Thymus (tissue), 11 donors: ENCODE results near the gene PXT1. TPM values are rescaled to one million over a fixed set of nuclear protein-coding genes. Genes with fewer than 3 reads are reported as not detected.
"Not testable (repeated sequence)": the region's sequence is repeated elsewhere in the genome, so short reads cannot be mapped to it uniquely, and the experiment has no call there.

Source experiments
- DNase-seq, 9 donors: peaks; one replicate each; pipeline ENCODE4 v3.0.0-alpha.2; 2013; ENCODE audit warnings: low spot score in 9 of 9, low read depth in 6 of 9, missing footprints in 1 of 9
- H3K27ac ChIP-seq, 2 donors: one replicate each; pipeline ENCODE4 v1.5.1; 2013; ENCODE audit warnings: control low read depth in 1 of 2, low read depth in 1 of 2, low read length in 1 of 2, mild to moderate bottlenecking in 1 of 2, moderate library complexity in 1 of 2
- H3K27me3 ChIP-seq, 2 donors: one replicate each; pipeline ENCODE4 v1.5.1; 2013; ENCODE audit warnings: low read length in 1 of 2; ENCODE audit not compliant: control insufficient read depth in 2 of 2, insufficient read depth in 1 of 2
- H3K36me3 ChIP-seq, 2 donors: one replicate each; pipeline ENCODE4 v1.5.1; 2013; ENCODE audit warnings: low read length in 1 of 2, mild to moderate bottlenecking in 1 of 2, moderate library complexity in 1 of 2; ENCODE audit not compliant: control insufficient read depth in 2 of 2, insufficient read depth in 2 of 2
- H3K4me1 ChIP-seq, 2 donors: one replicate each; pipeline ENCODE4 v1.5.1; 2013; ENCODE audit warnings: low read length in 2 of 2; ENCODE audit not compliant: control insufficient read depth in 2 of 2, insufficient read depth in 2 of 2
- H3K4me3 ChIP-seq, 2 donors: one replicate each; pipeline ENCODE4 v1.5.1; 2013; ENCODE audit warnings: low read length in 2 of 2, control low read depth in 1 of 2, mild to moderate bottlenecking in 1 of 2
- H3K9me3 ChIP-seq, 2 donors: one replicate each; pipeline ENCODE4 v1.5.1; 2013; ENCODE audit warnings: low read length in 1 of 2, mild to moderate bottlenecking in 1 of 2; ENCODE audit not compliant: control insufficient read depth in 2 of 2, insufficient read depth in 1 of 2
- WGBS: extraction: QIAGEN DNeasy Blood & Tissue Kit; methylation state at CpG from one replicate; pipeline ENCODE4 v1.1.7; 2013; 5-methylcytosine and 5-hydroxymethylcytosine counted together
- polyA plus RNA-seq: library from polyadenylated mRNA; stranded (reverse); fragments of 200-250 nt; gene quantifications from one replicate; pipeline ENCODE4 v1.2.3, GENCODE V29; 2013
- total RNA-seq: library from RNA; stranded (reverse); fragments of 120-200 nt; gene quantifications from one replicate; pipeline ENCODE4 v1.2.4, GENCODE V29; 2013
- donor health status: healthy.

The PXT1 gene
- total and polyA plus RNA-seq, 2 donors, result 0.05 TPM

- DNase-seq, result no peak
- Histone ChIP-seq H3K27me3 (no peaks in the 10 kb centered on the region), H3K4me1 (peaks cover 4 to 7% of the 10 kb centered on the region in 2 donors), H3K4me3 (no peak overlapping the region), H3K27ac (no peak overlapping the region), H3K9me3 (peaks cover 0 to 2% of the 10 kb centered on the region in 2 donors), H3K36me3 (no peaks in the 10 kb centered on the region)
- 94% methylated on average over 3 of the region's 3 CpGs for WGBS
These were observed 24.1 kb downstream of the PXT1 start for GRCh38 chr6:36418558-36418957.

- H3K4me1 ChIP-seq, result no peaks in the 10 kb centered on the region
- no peaks in the 10 kb centered on the region for H3K36me3 ChIP-seq
- no peaks in the 10 kb centered on the region for H3K27me3 ChIP-seq
- DNase-seq, result no peak
- no peak overlapping the region for H3K4me3 ChIP-seq
- H3K27ac ChIP-seq, result no peak overlapping the region
- whole genome bisulfite sequencing, result 88% methylated on average over 1 of the region's 1 CpG
- H3K9me3 ChIP-seq, result peaks cover 0 to 4% of the 10 kb centered on the region in 2 donors
These were observed 28.2 kb downstream of the PXT1 start for GRCh38 chr6:36414481-36414880.

GRCh38 chr6:36413489-36414480 lies 28.9 kb downstream of the PXT1 start:
- H3K9me3 ChIP-seq, result peaks cover 0 to 4% of the 10 kb centered on the region in 2 donors
- no peaks in the 10 kb centered on the region for H3K4me1 ChIP-seq
- no peaks in the 10 kb centered on the region for H3K27me3 ChIP-seq
- H3K4me3 ChIP-seq, result no peak overlapping the region
- H3K27ac ChIP-seq, result no peak overlapping the region
- no peak for DNase-seq
- over 99% methylated on average over 4 of the region's 4 CpGs for WGBS
- H3K36me3 ChIP-seq, result no peaks in the 10 kb centered on the region

GRCh38 chr6:36409718-36410117 lies 32.9 kb downstream of the PXT1 start:
- not testable (repeated sequence) for H3K27ac ChIP-seq, H3K9me3 ChIP-seq, H3K4me1 ChIP-seq, DNase-seq, H3K4me3 ChIP-seq, H3K27me3 ChIP-seq, H3K36me3 ChIP-seq
- WGBS, result 88% methylated on average over 5 of the region's 5 CpGs

- Histone ChIP-seq H3K4me1 (no peaks in the 10 kb centered on the region), H3K27me3 (no peaks in the 10 kb centered on the region), H3K4me3 (no peak overlapping the region), H3K36me3 (no peaks in the 10 kb centered on the region), H3K27ac (no peak overlapping the region), H3K9me3 (no peaks in the 10 kb centered on the region)
- no peak for DNase-seq
- 95% methylated on average over 4 of the region's 4 CpGs for WGBS
These were observed 38.5 kb downstream of the PXT1 start for GRCh38 chr6:36404164-36404563.

GRCh38 chr6:36402481-36402880 lies 40.2 kb downstream of the PXT1 start:
- Histone ChIP-seq H3K4me3 (no peak overlapping the region), H3K9me3 (no peaks in the 10 kb centered on the region), H3K4me1 (no peaks in the 10 kb centered on the region), H3K27me3 (no peaks in the 10 kb centered on the region), H3K36me3 (no peaks in the 10 kb centered on the region), H3K27ac (no peak overlapping the region)
- 94% methylated on average over 3 of the region's 3 CpGs for WGBS
- DNase-seq, result no peak

- no peak overlapping the region for H3K4me3 ChIP-seq
- DNase-seq, result no peak
- no peaks in the 10 kb centered on the region for H3K4me1 ChIP-seq
- H3K27ac ChIP-seq, result no peak overlapping the region
- 93% methylated on average over 1 of the region's 1 CpG for WGBS
- H3K9me3 ChIP-seq, result no peaks in the 10 kb centered on the region
- peaks cover 0 to 3% of the 10 kb centered on the region in 2 donors for H3K27me3 ChIP-seq
- H3K36me3 ChIP-seq, result no peaks in the 10 kb centered on the region
These were observed 42.7 kb downstream of the PXT1 start for GRCh38 chr6:36399970-36400369.

GRCh38 chr6:36392621-36393020 lies 50.0 kb downstream of the PXT1 start:
- Histone ChIP-seq H3K9me3 (no peaks in the 10 kb centered on the region), H3K4me1 (peaks cover 0 to 5% of the 10 kb centered on the region in 2 donors), H3K4me3 (no peak overlapping the region), H3K27ac (no peak overlapping the region), H3K27me3 (peaks cover 21 to 48% of the 10 kb centered on the region in 2 donors), H3K36me3 (no peaks in the 10 kb centered on the region)
- DNase-seq, result no peak
- WGBS, result 97% methylated on average over 5 of the region's 5 CpGs

- Histone ChIP-seq H3K4me3 (no peak overlapping the region), H3K9me3 (peaks cover 0 to 4% of the 10 kb centered on the region in 2 donors), H3K27me3 (peaks cover 40 to 77% of the 10 kb centered on the region in 2 donors), H3K36me3 (no peaks in the 10 kb centered on the region), H3K27ac (no peak overlapping the region), H3K4me1 (peaks cover 4 to 18% of the 10 kb centered on the region in 2 donors)
- no peak for DNase-seq
These were observed 53.3 kb downstream of the PXT1 start for GRCh38 chr6:36389353-36389752.
